HepG2 (cell line): ENCODE measurements around the gene P3H4. TPM values are rescaled to one million over a fixed set of nuclear protein-coding genes. Genes with fewer than 3 reads are reported as not detected.
A peak's percentile ranks its signal among the peaks of the same experiment; 100 is the strongest.

Source experiments
- ATF7 ChIP-seq, 2 experiments: fragments of 450-650 bp in 1 of 2; sonication (generic) in 1 of 2; formaldehyde crosslinking in 1 of 2; IDR thresholded peaks; 2 replicates each; pipeline versions ENCODE4 v1.4.0 to v1.6.1; 2016 to 2020; ENCODE audit warnings: antibody characterized with exemption in 1 of 2, mild to moderate bottlenecking in 1 of 2, missing genetic modification reagents in 1 of 2
- FOXK1 ChIP-seq: sonication (generic); formaldehyde crosslinking; IDR thresholded peaks from 2 replicates; pipeline ENCODE4 v1.4.0; 2020; ENCODE audit warnings: low read depth, missing genetic modification reagents, borderline replicate concordance
- GPN1 ChIP-seq: sonication (generic); formaldehyde crosslinking; IDR thresholded peaks from 2 replicates; pipeline ENCODE4 v1.5.1; 2020; ENCODE audit warnings: missing genetic modification reagents, borderline replicate concordance
- HNRNPLL ChIP-seq: fragments of 200-400 bp; formaldehyde crosslinking; IDR thresholded peaks from 2 replicates; pipeline ENCODE4 v1.6.1; 2017; ENCODE audit warnings: mild to moderate bottlenecking, low read depth, low read length; ENCODE audit not compliant: poor library complexity, severe bottlenecking
- KDM1A ChIP-seq: IDR thresholded peaks from 2 replicates; pipeline ENCODE4 v1.6.1; 2016; ENCODE audit warnings: missing compliant biosample characterization
- KDM2A ChIP-seq: sonication (generic); formaldehyde crosslinking; IDR thresholded peaks from 2 replicates; pipeline ENCODE4 v1.4.0; 2020; ENCODE audit warnings: low read depth, missing genetic modification reagents, borderline replicate concordance
- KDM5B ChIP-seq: sonication (generic); formaldehyde crosslinking; IDR thresholded peaks from 2 replicates; pipeline ENCODE4 v1.4.0; 2020; ENCODE audit warnings: missing genetic modification reagents, mild to moderate bottlenecking, borderline replicate concordance
- MATR3 ChIP-seq: sonication (generic); formaldehyde crosslinking; IDR thresholded peaks from 2 replicates; pipeline ENCODE4 v1.4.0; 2020; ENCODE audit warnings: missing genetic modification reagents
- MYC ChIP-seq: sonication (generic); formaldehyde crosslinking; IDR thresholded peaks from 2 replicates; pipeline ENCODE4 v1.9.0; 2021; ENCODE audit warnings: missing genetic modification reagents, borderline replicate concordance
- NFE2 ChIP-seq: sonication (generic); formaldehyde crosslinking; IDR thresholded peaks from 2 replicates; pipeline ENCODE4 v1.4.0; 2020; ENCODE audit warnings: missing genetic modification reagents
- NR2F6 ChIP-seq, 2 experiments: IDR thresholded peaks; 2 replicates each; pipeline ENCODE4 v1.6.1; 2016; ENCODE audit warnings: antibody characterized with exemption in 1 of 2, mild to moderate bottlenecking in 1 of 2
- PCBP2 ChIP-seq: fragments of 200-400 bp; formaldehyde crosslinking; optimal IDR thresholded peaks from 2 replicates; pipeline ENCODE3; 2018; ENCODE audit warnings: low read length, low read depth; ENCODE audit not compliant: poor library complexity, severe bottlenecking
- PHF21A ChIP-seq: sonication (generic); formaldehyde crosslinking; IDR thresholded peaks from 2 replicates; pipeline ENCODE4 v1.5.0; 2020; ENCODE audit warnings: mild to moderate bottlenecking, missing genetic modification reagents
- SKI ChIP-seq: fragments of 450-650 bp; IDR thresholded peaks from one replicate; pipeline ENCODE4 v1.6.1; 2018; ENCODE audit warnings: mild to moderate bottlenecking; ENCODE audit not compliant: partially characterized antibody
- ZNF101 ChIP-seq: sonication (generic); formaldehyde crosslinking; IDR thresholded peaks from 2 replicates; pipeline ENCODE4 v1.4.0; 2020; ENCODE audit warnings: mild to moderate bottlenecking, low read depth, missing genetic modification reagents, borderline replicate concordance
- ZNF136 ChIP-seq: sonication (generic); formaldehyde crosslinking; IDR thresholded peaks from 2 replicates; pipeline ENCODE4 v1.8.1; 2022; ENCODE audit warnings: low read depth, mild to moderate bottlenecking, moderate library complexity, missing genetic modification reagents
- ZNF329 ChIP-seq: sonication (generic); formaldehyde crosslinking; IDR thresholded peaks from 2 replicates; pipeline ENCODE4 v1.9.0; 2021; ENCODE audit warnings: low read depth, mild to moderate bottlenecking, missing genetic modification reagents
- ZNF446 ChIP-seq: sonication (generic); formaldehyde crosslinking; IDR thresholded peaks from 2 replicates; pipeline ENCODE4 v1.5.0; 2020; ENCODE audit warnings: mild to moderate bottlenecking, missing genetic modification reagents
- ZNF501 ChIP-seq: sonication (generic); formaldehyde crosslinking; IDR thresholded peaks from 2 replicates; pipeline ENCODE4 v1.5.1; 2020; ENCODE audit warnings: mild to moderate bottlenecking, moderate library complexity, missing genetic modification reagents
- ZNF512 ChIP-seq: sonication (generic); formaldehyde crosslinking; IDR thresholded peaks from 2 replicates; pipeline ENCODE4 v1.4.0; 2020; ENCODE audit warnings: mild to moderate bottlenecking, missing genetic modification reagents
- ZNF547 ChIP-seq: sonication (generic); formaldehyde crosslinking; IDR thresholded peaks from 2 replicates; pipeline ENCODE4 v1.5.1; 2020; ENCODE audit warnings: mild to moderate bottlenecking, missing genetic modification reagents
- ZSCAN31 ChIP-seq: sonication (generic); formaldehyde crosslinking; IDR thresholded peaks from 2 replicates; pipeline ENCODE4 v1.5.0; 2020; ENCODE audit warnings: low read depth, mild to moderate bottlenecking, missing genetic modification reagents
- polyA plus RNA-seq, 8 experiments: library from polyadenylated mRNA; depleted of rRNA in 3 of 8; stranded (reverse) in 7 of 8; unstranded in 1 of 8; fragments of >200 nt; fragmentation: Illumina TruSeq in 4 of 8; extraction: Trizol in 4 of 8; gene quantifications; 2 replicates each; pipeline versions ENCODE4 v1.2.1 to v1.2.3, GENCODE V29; 2011 to 2016; ENCODE audit warnings: low read depth in 4 of 8, missing spikeins in 1 of 8, mixed read lengths in 1 of 8; ENCODE audit not compliant: insufficient read depth in 1 of 8
- total RNA-seq, 5 experiments: library from RNA; depleted of rRNA; stranded (reverse); fragments of >200 nt; fragmentation: Illumina TruSeq; extraction: Trizol; gene quantifications; 2 replicates each; pipeline ENCODE4 v1.2.3, GENCODE V29; 2016; ENCODE audit warnings: low read depth in 1 of 5
- TF ChIP-seq, protein P1 (sequence below): sonication (generic); formaldehyde crosslinking; IDR thresholded peaks from 2 replicates; pipeline ENCODE4 v1.5.0; 2020; ENCODE audit warnings: mild to moderate bottlenecking, missing genetic modification reagents
- TF ChIP-seq, protein P2 (sequence below): sonication (generic); formaldehyde crosslinking; IDR thresholded peaks from 2 replicates; pipeline ENCODE4 v1.8.0; 2022; ENCODE audit warnings: mild to moderate bottlenecking, missing genetic modification reagents

Gene P3H4
- total and polyA plus RNA-seq, 2 of the 13 experiments (the other 11 are each of a cell fraction or from before 2014, with no cell fraction given): 37.1 to 50.6 TPM

DNA sequence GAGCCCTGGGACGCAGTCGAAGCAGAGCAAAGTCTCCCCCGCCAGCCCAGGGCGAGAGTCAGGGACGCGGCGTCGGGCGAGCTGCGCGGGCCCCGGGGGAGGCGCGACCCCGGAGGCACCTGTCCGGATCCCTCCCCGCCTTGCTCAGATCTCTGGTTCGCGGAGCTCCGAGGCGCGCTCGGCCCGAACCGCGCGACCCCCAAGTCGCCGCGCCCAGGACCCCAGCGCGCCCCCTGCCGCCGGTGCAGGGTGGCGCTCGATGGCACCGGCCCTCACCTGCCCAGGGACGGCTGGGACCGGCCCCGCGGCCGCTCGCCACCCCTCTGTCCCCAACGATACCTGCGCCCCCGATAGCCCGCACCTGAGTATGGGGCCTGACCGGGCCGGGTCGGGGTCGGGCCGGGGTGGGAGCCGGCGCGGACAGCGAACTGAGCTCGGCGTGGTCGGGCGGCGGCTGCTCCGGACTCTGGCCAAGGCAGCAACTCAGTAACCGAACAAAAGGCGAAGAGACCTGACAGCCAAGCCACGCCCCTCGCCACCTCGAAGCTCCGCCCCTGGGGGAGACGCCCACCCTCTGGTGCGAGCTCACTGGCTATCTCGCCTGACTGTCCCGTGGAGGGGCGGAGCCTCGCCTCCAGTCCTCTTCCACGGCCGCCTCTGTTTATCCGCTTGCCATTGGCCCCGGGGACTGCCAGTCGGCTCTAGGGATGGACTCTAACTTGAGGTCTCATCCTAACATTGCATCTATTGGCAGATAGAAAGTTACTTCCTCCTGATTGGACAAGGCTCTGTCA is 25.3 kb downstream of the P3H4 start, which contains the start of gene JUP (continued):
- TF ChIP-seq MYC (CRISPR knock-in tag): peak; percentile 61; the same call in 1 of the 2 replicates
- TF ChIP-seq ZNF501 (CRISPR knock-in tag): peak; percentile 74
- TF ChIP-seq ZNF136 (CRISPR knock-in tag): 0 out of 2 replicates have a peak, but pooled peaks have one; percentile 19
- peak; percentile 92; the same call in 1 of the 2 replicates for TF ChIP-seq KDM5B
- TF ChIP-seq HNRNPLL: peak; percentile 51
- TF ChIP-seq, protein P1, sequence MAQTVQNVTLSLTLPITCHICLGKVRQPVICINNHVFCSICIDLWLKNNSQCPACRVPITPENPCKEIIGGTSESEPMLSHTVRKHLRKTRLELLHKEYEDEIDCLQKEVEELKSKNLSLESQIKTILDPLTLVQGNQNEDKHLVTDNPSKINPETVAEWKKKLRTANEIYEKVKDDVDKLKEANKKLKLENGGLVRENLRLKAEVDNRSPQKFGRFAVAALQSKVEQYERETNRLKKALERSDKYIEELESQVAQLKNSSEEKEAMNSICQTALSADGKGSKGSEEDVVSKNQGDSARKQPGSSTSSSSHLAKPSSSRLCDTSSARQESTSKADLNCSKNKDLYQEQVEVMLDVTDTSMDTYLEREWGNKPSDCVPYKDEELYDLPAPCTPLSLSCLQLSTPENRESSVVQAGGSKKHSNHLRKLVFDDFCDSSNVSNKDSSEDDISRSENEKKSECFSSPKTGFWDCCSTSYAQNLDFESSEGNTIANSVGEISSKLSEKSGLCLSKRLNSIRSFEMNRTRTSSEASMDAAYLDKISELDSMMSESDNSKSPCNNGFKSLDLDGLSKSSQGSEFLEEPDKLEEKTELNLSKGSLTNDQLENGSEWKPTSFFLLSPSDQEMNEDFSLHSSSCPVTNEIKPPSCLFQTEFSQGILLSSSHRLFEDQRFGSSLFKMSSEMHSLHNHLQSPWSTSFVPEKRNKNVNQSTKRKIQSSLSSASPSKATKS (CRISPR knock-in tag): no peak
- no peak for TF ChIP-seq ZNF101 (CRISPR knock-in tag)
- TF ChIP-seq ZNF446 (CRISPR knock-in tag): peak; percentile 73; the same call in 1 of the 2 replicates
- TF ChIP-seq ZNF512: no peak
- TF ChIP-seq ZSCAN31: peak; percentile 73
- no peak for TF ChIP-seq NFE2
- no peak; the same call in 1 of the 2 replicates for TF ChIP-seq GPN1 (CRISPR knock-in tag)
- peak; percentile 72 for TF ChIP-seq KDM2A (CRISPR knock-in tag)
- no peak; the same call in 1 of the 2 replicates for TF ChIP-seq MATR3 (CRISPR knock-in tag)
- peak; percentile 95 for TF ChIP-seq KDM1A (CRISPR knock-in tag)
- no peak for TF ChIP-seq NR2F6 (IDR thresholded peaks at IDR 0.05)
- peak; percentile 15; the same call in 1 of the 2 replicates for TF ChIP-seq NR2F6 (CRISPR knock-in tag; IDR thresholded peaks at IDR 0.05)
- TF ChIP-seq, protein P2, sequence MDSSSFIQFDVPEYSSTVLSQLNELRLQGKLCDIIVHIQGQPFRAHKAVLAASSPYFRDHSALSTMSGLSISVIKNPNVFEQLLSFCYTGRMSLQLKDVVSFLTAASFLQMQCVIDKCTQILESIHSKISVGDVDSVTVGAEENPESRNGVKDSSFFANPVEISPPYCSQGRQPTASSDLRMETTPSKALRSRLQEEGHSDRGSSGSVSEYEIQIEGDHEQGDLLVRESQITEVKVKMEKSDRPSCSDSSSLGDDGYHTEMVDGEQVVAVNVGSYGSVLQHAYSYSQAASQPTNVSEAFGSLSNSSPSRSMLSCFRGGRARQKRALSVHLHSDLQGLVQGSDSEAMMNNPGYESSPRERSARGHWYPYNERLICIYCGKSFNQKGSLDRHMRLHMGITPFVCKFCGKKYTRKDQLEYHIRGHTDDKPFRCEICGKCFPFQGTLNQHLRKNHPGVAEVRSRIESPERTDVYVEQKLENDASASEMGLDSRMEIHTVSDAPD (CRISPR knock-in tag): 0 out of 2 replicates have a peak, but pooled peaks have one; percentile 33
- no peak for TF ChIP-seq ATF7 (IDR thresholded peaks at IDR 0.05)
- TF ChIP-seq ATF7 (CRISPR knock-in tag; IDR thresholded peaks at IDR 0.05): no peak
- peak; percentile 24 for TF ChIP-seq SKI
- peak; percentile 92 for TF ChIP-seq FOXK1 (CRISPR knock-in tag)
- TF ChIP-seq ZNF329 (CRISPR knock-in tag): no peak
- TF ChIP-seq PHF21A: peak; percentile 44
- no peak for TF ChIP-seq PCBP2
- peak; percentile 92 for TF ChIP-seq ZNF547
